Duodenal mucosa (tissue), 2 donors: Measurements from ENCODE around the gene CBX6.

ENCODE experiments used
- H3K27ac ChIP-seq: one replicate; pipeline ENCODE4 v1.7.0; 2013; ENCODE audit warnings: low read depth, low read length
- H3K27me3 ChIP-seq, 2 donors: one replicate each; pipeline ENCODE4 v1.7.0; 2013; ENCODE audit warnings: low read length in 2 of 2, control low read depth in 1 of 2; ENCODE audit not compliant: insufficient read depth in 2 of 2, control insufficient read depth in 1 of 2
- H3K36me3 ChIP-seq, 2 donors: one replicate each; pipeline ENCODE4 v1.7.0; 2013; ENCODE audit warnings: low read length in 2 of 2, control low read depth in 1 of 2; ENCODE audit not compliant: insufficient read depth in 2 of 2, control insufficient read depth in 1 of 2
- H3K4me1 ChIP-seq, 2 donors: one replicate each; pipeline ENCODE4 v1.7.0; 2013; ENCODE audit warnings: low read length in 2 of 2, control low read depth in 1 of 2; ENCODE audit not compliant: insufficient read depth in 2 of 2, control insufficient read depth in 1 of 2
- H3K4me3 ChIP-seq, 2 donors: one replicate each; pipeline ENCODE4 v1.7.0; 2013; ENCODE audit warnings: low read length in 2 of 2, low read depth in 1 of 2
- H3K9ac ChIP-seq, 2 donors: one replicate each; pipeline ENCODE4 v1.7.0; 2013; ENCODE audit warnings: low read length in 2 of 2, low read depth in 1 of 2
- H3K9me3 ChIP-seq, 2 donors: one replicate each; pipeline ENCODE4 v1.7.0; 2013; ENCODE audit warnings: low read length in 2 of 2, control low read depth in 1 of 2; ENCODE audit not compliant: control insufficient read depth in 1 of 2

CBX6 gene

DNA sequence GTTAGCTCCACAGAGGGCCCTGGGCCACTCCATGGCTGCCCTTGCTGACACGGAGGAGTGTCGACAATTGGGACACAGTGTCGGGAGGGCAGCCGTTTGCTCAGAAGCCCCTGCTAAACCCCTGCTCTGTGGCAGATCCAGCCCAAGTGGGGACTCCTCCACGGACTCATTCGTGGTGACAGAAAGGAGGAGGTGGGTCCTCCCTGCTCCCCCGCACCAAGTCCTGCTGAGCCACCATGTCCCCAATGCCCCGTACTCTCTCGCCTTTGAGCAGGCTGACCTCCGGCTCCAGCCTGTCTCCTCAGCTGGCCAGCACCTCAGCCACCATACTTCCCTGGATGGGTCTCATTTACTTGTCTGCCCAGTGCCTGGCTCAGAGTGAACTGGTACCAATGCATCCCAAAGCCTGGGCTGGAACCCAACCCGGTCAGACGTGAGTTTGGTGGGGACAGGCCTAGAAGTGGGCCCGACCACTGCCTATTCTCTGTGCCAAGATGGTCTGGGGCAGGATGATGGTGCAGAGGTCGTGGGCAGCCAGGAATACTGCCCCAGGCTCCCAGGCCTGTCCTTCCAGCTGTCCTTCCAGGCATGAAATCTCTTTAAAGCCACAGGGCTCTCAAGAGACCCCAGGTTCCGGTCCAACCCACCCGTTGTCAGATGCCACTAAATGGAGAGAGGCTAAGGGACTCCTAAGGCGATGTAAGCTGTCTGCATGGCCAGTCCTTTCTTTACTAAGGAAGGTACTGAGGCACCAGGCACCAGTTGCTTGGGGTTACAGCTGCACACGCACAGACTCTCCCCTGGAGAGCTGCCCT lies 4.3 kb downstream of the CBX6 start:
- no peak overlapping the region for H3K27ac ChIP-seq
- no peak overlapping the region for H3K9ac ChIP-seq
- peaks cover 0 to 5% of the 10 kb centered on the region in 2 donors for H3K27me3 ChIP-seq
- peaks cover 3 to 5% of the 10 kb centered on the region in 2 donors for H3K36me3 ChIP-seq
- no peaks in the 10 kb centered on the region for H3K9me3 ChIP-seq
- no peak overlapping the region for H3K4me3 ChIP-seq
- H3K4me1 ChIP-seq, result peaks cover 19% of the 10 kb centered on the region in 2 donors

DNA sequence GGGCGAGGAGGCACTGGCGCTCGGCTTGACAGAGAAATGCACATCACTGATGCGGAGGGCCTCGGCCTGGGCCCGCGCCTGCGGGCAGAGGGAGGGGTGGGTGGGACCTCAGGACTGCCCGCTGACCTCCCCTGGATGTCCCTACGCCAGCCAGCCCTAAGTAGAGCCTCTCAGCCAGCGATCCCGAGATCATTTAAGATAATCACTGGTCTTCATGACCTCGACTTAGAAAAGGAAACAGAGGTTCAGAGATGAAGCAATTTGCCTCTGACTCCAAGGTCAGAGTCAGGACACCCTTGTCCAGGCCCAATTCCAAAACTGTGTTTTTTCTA lies 4.9 kb downstream of the CBX6 start:
- Histone ChIP-seq H3K27me3 (peaks cover 0 to 2% of the 10 kb centered on the region in 2 donors), H3K9me3 (no peaks in the 10 kb centered on the region), H3K27ac (no peak overlapping the region), H3K36me3 (peaks cover 3 to 5% of the 10 kb centered on the region in 2 donors), H3K4me3 (no peak overlapping the region), H3K4me1 (peaks cover 19% of the 10 kb centered on the region in 2 donors), H3K9ac (no peak overlapping the region)

DNA sequence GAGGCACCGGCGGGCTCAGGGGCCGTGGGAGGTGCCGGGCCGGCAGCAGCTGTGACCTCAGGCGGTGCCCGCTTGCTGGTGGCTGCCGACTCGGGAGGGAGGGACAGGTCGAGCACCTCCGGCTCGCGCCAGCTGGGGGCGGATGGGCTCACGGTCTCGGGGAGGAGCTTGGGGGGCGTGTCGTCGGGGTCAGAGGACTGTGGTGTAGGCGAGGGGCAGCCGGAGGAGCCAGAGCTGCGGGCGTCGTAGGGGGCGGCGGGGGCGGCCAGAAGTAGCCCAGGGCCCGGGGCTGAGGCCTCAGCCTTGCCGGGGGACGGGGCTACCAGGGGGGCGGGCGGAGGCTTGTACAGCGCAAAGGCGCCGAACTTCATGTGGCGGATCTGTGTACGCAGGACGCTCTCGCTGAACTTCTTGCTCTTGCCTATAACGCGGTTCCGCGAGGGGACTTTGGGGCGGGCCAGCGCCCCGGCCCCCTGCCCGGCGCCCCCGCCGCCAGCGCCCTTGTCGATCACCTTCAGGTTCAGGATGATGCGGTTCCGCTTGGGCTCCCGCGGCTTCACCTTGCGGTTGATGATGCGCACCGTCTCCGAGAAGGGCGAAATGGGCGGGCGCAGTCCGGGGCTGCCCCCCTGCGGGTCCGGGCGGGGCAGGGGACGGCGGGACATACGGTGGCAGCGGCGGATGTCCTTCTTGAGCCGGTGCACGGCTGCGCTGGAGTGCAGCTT lies 5.5 kb downstream of the CBX6 start:
- Histone ChIP-seq H3K36me3 (peaks cover 3 to 5% of the 10 kb centered on the region in 2 donors), H3K4me3 (no peak overlapping the region), H3K27ac (no peak overlapping the region), H3K4me1 (peaks cover 19% of the 10 kb centered on the region in 2 donors), H3K9ac (no peak overlapping the region), H3K27me3 (peaks cover 0 to 2% of the 10 kb centered on the region in 2 donors), H3K9me3 (no peaks in the 10 kb centered on the region)

DNA sequence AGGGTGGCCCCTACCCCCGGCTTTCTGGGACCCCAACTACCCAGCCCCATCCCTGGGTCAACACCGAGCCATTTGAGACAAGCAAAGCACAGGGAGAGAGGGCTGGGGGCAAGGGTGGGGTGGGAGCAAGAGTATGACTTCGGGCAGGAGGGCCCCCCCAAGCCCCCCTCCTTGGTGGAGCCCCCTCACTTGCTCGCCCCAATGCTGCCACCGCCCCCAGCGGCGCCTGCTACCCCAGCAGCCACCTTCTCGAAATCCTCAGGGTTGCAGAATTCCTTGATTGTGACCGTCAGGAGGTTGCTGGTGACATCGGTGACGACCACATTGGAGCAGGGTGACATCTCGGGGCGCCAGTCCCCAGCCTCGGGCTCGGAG lies 6.0 kb downstream of the CBX6 start:
- no peaks in the 10 kb centered on the region for H3K9me3 ChIP-seq
- peaks cover 3 to 5% of the 10 kb centered on the region in 2 donors for H3K36me3 ChIP-seq
- peaks cover 0 to 2% of the 10 kb centered on the region in 2 donors for H3K27me3 ChIP-seq
- H3K9ac ChIP-seq, result no peak overlapping the region
- H3K4me3 ChIP-seq, result no peak overlapping the region
- no peak overlapping the region for H3K27ac ChIP-seq
- peaks cover 19% of the 10 kb centered on the region in 2 donors for H3K4me1 ChIP-seq

DNA sequence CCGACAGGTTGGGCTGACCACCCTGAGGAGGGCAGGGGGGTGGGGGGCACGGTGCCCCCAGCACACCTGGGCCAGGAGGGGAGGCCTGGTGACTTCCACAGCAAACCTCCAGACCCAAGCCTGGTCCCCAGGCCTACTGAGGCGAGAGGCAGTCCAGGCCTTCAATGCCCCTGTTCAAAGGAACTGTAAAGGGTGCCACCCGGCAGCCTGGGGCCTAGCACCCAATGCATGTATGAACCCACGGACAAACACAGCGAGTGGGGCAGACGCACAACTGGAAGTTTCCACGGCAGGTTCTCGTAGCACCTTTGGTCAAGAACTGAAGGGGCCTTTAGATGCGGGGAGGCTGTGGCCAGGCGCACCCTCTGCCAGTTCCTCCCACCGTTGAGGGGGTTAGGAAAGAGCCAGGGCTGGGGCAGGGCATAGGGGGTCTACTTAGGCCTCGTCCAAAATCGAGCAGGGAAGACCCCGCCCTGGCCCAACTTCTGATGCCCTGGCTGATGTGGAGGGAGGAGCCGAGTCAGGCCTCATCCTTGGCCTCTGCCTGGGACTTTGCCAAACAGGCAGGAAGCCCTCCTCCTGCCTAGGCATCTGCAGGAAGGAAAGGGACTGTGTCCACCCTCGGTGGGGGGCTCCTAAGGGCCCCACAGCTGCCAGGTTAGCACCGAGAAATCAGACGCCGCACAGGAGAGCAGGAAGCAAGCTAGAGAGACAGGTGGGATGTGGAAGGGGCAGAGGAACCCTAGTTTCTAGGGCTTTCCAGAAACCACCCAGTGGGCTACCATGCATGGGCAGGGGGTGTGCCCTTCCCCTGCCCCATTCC lies 6.6 kb downstream of the CBX6 start:
- Histone ChIP-seq H3K9me3 (no peaks in the 10 kb centered on the region), H3K4me3 (no peak overlapping the region), H3K9ac (no peak overlapping the region), H3K27ac (no peak overlapping the region), H3K27me3 (no peaks in the 10 kb centered on the region), H3K4me1 (peaks cover 13 to 19% of the 10 kb centered on the region in 2 donors), H3K36me3 (peaks cover 3 to 5% of the 10 kb centered on the region in 2 donors)

DNA sequence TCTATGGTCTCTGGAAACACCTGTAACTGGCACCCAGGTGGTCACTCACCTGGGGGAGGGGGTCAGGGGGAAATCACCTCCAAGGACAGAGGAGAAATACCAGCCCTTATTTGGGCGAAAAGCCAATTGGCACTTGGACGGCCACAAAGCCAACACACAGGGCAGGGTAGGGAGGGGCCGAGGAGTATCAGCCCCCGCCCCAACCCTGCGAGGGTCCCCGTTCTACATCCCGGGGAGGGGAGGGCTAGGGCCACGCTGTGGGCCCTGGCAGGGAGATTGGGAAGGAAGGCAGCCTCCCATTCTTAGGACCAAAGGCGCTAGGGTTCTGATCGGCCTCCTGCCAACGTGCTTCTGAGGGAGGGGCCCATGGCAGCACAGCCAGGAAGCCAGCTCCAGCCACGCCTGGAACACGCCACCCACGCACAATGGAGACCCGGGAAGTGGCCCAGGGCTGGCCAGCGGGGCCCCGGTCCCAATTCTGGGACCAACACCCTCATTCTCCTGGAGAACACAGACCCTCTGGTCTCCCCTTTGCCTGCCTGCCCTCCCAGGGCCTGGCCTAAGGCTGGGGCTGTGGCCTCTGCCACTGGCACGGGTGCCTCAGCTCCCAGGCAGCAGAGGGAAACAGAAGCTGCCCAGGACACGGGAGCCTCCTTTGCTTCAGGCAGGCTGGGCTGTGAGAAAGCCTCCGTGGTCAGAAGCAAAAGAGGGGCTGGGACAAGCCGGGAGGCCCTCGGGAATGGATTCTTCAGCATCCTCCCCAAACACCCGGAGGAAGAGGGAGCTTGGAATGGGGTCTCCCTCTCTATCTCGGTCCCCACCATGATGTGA lies 7.4 kb downstream of the CBX6 start:
- no peaks in the 10 kb centered on the region for H3K27me3 ChIP-seq
- no peak overlapping the region for H3K27ac ChIP-seq
- H3K9me3 ChIP-seq, result no peaks in the 10 kb centered on the region
- H3K4me1 ChIP-seq, result peaks cover 6 to 14% of the 10 kb centered on the region in 2 donors
- H3K9ac ChIP-seq, result no peak overlapping the region
- H3K4me3 ChIP-seq, result no peak overlapping the region
- peaks cover 3 to 5% of the 10 kb centered on the region in 2 donors for H3K36me3 ChIP-seq

DNA sequence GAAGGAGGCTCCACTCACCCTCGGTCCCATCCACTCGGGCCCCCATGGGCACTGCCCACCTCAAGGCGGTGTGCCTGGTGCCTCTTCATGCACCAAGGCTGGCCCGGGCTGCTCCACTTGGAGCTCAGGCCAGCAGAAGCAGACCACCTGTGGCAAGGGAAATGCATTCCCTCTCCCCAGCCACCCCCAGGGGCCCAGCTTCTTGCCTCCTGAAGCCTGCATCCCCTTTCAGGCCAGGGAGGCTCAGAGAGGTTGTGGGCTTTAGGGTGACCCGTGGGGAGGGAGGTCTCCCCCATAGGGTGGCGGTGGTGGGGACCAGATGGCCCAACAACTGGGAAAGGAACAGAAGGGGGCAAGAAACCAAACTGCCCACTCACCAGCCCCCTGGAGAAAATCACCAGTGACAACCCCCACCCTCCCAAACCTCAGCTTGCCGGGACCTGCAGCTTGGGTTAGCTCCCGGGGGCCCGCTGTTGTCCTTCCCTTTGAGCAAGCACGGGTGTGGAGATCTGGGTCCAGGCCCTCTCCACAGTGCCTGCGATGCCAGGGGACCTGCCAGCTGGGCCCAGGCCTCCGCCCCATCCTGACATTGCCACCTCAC lies 8.4 kb downstream of the CBX6 start:
- Histone ChIP-seq H3K9me3 (no peaks in the 10 kb centered on the region), H3K27ac (no peak overlapping the region), H3K4me1 (peaks cover 4 to 9% of the 10 kb centered on the region in 2 donors), H3K36me3 (peaks cover 3 to 5% of the 10 kb centered on the region in 2 donors), H3K27me3 (no peaks in the 10 kb centered on the region), H3K9ac (no peak overlapping the region), H3K4me3 (no peak overlapping the region)

DNA sequence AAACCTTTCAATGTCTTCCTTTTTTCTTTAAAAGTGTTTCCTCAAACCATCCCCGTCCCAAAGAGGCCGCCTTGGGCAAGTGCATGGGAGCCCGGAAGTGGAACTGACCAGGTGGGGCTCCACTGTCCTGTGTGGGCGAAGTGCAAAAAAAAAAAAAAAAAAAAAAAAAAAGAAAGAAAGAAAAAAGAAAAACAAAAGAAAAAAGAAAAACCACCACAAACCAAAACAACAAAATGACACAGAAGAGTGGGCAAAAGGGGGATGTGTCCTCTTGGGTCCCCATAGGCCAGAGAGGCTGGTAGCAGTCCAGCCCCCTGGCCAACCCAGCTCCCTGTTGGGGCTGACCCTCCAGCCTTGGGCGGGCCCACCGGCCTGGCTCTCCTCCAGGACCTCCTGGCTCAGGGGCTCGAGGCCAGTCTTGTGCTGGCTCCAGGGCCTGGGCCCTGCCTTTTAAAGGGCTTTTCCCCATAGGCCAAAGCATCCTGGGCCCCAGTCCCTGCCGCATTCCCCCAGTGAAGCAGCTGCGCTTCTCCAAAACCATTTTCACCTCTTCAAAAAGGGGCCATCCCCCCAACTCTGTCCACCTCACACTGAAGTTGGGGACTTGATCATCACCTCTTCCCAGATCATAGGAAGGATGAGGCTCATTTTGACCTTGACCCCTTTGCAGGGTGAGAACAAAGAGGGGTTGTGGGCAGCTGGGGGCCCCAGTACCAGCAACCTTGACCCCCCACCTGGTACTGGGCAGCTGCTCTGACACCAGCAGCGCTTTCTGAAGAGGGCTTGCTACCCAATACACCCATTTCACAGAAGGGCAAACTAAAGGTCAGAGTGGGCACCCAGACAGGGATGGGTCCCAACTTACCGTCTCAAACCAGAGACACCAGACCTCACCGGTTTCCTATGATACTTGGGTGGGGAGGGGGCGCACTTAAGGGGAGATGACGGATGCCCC lies 9.4 kb downstream of the CBX6 start:
- Histone ChIP-seq H3K27ac (no peak overlapping the region), H3K9me3 (no peaks in the 10 kb centered on the region), H3K4me1 (peaks cover 4 to 9% of the 10 kb centered on the region in 2 donors), H3K9ac (no peak overlapping the region), H3K27me3 (no peaks in the 10 kb centered on the region), H3K36me3 (peaks cover 1 to 5% of the 10 kb centered on the region in 2 donors), H3K4me3 (no peak overlapping the region)
